ENCODE results near the gene ERH. TPM values are rescaled to one million over a fixed set of nuclear protein-coding genes. Genes with fewer than 3 reads are reported as not detected.

ERH gene
- total and polyA plus RNA-seq, 10 of the 15 experiments (the other 5 are each of a cell fraction or from before 2014, with no cell fraction given) = 255 to 852 (median 382) TPM

DNA sequence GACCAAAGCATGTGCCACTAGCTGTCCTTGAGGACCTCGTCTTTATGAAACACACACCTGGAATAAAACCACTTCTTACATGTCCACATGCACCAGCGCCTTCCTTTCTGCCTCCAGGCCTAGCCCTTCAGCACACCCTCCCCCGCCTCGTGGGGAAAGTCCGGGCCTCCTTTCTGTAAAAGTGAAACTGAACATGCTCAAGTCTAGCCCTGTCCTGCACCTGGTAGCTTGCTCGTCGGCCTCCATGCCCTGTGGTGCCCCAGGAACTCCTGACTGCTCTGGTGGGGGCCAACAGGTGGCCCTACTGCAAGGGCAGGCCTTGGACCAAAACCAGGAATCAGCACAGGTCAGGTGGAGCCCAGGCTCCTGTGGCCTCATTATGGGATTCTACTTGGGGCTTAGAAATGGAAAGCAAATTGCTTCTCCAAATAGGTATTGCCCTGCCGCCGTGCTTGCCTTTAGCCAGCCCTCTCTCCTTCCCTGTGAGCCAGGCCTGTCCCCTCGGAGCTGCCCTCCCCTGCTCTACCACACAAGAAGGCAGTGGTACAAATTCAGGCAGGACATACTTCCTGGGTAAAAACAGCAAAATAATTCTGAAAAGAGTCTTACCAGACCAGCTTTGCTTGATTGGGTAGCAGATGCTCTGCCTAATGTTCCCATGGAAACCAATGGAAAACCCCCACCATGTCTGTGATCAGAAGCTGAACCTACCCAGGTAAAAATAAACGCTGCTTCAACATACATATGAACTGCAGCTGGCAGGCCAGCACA is 43.5 kb downstream of the ERH start (continued):
- TF ChIP-seq, protein P1, sequence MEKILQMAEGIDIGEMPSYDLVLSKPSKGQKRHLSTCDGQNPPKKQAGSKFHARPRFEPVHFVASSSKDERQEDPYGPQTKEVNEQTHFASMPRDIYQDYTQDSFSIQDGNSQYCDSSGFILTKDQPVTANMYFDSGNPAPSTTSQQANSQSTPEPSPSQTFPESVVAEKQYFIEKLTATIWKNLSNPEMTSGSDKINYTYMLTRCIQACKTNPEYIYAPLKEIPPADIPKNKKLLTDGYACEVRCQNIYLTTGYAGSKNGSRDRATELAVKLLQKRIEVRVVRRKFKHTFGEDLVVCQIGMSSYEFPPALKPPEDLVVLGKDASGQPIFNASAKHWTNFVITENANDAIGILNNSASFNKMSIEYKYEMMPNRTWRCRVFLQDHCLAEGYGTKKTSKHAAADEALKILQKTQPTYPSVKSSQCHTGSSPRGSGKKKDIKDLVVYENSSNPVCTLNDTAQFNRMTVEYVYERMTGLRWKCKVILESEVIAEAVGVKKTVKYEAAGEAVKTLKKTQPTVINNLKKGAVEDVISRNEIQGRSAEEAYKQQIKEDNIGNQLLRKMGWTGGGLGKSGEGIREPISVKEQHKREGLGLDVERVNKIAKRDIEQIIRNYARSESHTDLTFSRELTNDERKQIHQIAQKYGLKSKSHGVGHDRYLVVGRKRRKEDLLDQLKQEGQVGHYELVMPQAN (conservative IDR thresholded peaks at IDR 0.05) = no peak
- TF ChIP-seq, protein P2, sequence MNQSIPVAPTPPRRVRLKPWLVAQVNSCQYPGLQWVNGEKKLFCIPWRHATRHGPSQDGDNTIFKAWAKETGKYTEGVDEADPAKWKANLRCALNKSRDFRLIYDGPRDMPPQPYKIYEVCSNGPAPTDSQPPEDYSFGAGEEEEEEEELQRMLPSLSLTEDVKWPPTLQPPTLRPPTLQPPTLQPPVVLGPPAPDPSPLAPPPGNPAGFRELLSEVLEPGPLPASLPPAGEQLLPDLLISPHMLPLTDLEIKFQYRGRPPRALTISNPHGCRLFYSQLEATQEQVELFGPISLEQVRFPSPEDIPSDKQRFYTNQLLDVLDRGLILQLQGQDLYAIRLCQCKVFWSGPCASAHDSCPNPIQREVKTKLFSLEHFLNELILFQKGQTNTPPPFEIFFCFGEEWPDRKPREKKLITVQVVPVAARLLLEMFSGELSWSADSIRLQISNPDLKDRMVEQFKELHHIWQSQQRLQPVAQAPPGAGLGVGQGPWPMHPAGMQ (IDR thresholded peaks at IDR 0.05; ENCODE audit: borderline replicate concordance) = no peak
- peak; percentile 60 for TF ChIP-seq RUNX3 (IDR thresholded peaks at IDR 0.05; ENCODE audit: low read length)
- 0 out of 2 replicates have a peak, but pooled peaks have one; percentile 36 for TF ChIP-seq SMARCA5 (IDR thresholded peaks at IDR 0.05)
- TF ChIP-seq NFYB (IDR thresholded peaks at IDR 0.05; ENCODE audit: insufficient read depth, low read depth, low read length) = peak; percentile 78
- TF ChIP-seq BHLHE40 (IDR thresholded peaks at IDR 0.05; ENCODE audit: borderline replicate concordance in 1 of 2, low read depth in 2 of 2, low read length in 1 of 2) = peak; percentile 32 to 34; a peak in 2 of 4 replicates
- no peak for TF ChIP-seq CBFB (IDR thresholded peaks at IDR 0.05; ENCODE audit: low read depth)
- no peak for TF ChIP-seq CHD4 (IDR thresholded peaks at IDR 0.05)
